Panc1 (cell line): ENCODE measurements around the gene RNF182.

Experiments used
- TCF7L2 ChIP-seq: IDR thresholded peaks from 2 replicates; pipeline ENCODE4 v1.6.1; 2011; ENCODE audit warnings: mild to moderate bottlenecking, low read depth, low read length, inconsistent platforms
- TF ChIP-seq, protein P1 (sequence below): fragments of 450-650 bp; IDR thresholded peaks from 2 replicates; pipeline ENCODE4 v1.5.1; 2017; ENCODE audit warnings: mild to moderate bottlenecking

DNA sequence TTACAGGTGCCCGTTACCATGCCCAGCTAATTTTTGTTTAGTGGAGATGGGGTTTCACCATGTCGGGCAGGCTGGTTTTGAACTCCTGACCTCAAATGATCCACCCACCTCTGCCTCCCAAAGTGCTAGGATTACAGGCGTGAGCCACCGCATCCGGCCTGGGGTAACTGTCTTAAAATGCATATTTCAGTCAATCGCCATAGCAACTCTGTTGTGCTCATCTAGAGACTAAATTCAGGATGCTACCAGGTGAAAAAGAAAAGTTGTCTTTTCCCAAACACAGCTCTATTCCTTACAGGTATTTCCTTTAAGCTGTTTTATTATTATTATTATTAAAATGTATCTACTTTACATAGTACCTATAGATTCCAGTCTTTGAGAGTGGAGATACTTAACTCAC is 66.6 kb downstream of the RNF182 start:
- no peak for TF ChIP-seq TCF7L2
- TF ChIP-seq, protein P1, sequence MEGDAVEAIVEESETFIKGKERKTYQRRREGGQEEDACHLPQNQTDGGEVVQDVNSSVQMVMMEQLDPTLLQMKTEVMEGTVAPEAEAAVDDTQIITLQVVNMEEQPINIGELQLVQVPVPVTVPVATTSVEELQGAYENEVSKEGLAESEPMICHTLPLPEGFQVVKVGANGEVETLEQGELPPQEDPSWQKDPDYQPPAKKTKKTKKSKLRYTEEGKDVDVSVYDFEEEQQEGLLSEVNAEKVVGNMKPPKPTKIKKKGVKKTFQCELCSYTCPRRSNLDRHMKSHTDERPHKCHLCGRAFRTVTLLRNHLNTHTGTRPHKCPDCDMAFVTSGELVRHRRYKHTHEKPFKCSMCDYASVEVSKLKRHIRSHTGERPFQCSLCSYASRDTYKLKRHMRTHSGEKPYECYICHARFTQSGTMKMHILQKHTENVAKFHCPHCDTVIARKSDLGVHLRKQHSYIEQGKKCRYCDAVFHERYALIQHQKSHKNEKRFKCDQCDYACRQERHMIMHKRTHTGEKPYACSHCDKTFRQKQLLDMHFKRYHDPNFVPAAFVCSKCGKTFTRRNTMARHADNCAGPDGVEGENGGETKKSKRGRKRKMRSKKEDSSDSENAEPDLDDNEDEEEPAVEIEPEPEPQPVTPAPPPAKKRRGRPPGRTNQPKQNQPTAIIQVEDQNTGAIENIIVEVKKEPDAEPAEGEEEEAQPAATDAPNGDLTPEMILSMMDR: no peak
